Thyroid gland (tissue), 4 donors: ENCODE results near the gene RELL1.

Experiments
- CTCF ChIP-seq, 6 experiments: fragments of 200-600 bp in 3 of 6; fragments of 450-650 bp in 3 of 6; sonication (generic) in 3 of 6; IDR thresholded peaks; one replicate each; pipeline ENCODE4 v1.5.1; 2016 to 2019; ENCODE audit warnings: antibody characterized with exemption in 6 of 6, mild to moderate bottlenecking in 2 of 6, inconsistent platforms in 1 of 6, moderate library complexity in 1 of 6
- POLR2A ChIP-seq, 2 donors: fragments of 450-650 bp; IDR thresholded peaks; one replicate each; pipeline ENCODE4 v1.6.1; 2017; ENCODE audit warnings: antibody characterized with exemption in 2 of 2, mild to moderate bottlenecking in 2 of 2, moderate library complexity in 1 of 2

- TF ChIP-seq CTCF (IDR thresholded peaks at IDR 0.05) (no peak), POLR2A (IDR thresholded peaks at IDR 0.05) (no peak)
Measured at GRCh38 chr4:37673538-37674192, 12.5 kb downstream of the RELL1 start.
